DOHH2 (cell line): ENCODE data around the gene SLC7A6OS.

Experiments
- H3F3A ChIP-seq: fragments of 200-600 bp; sonication (generic), shearing (Covaris generic); 2 replicates; pipeline ENCODE4 v1.6.0; 2016; ENCODE audit warnings: antibody characterized with exemption, mild to moderate bottlenecking; ENCODE audit not compliant: control insufficient read depth, insufficient read depth
- H3K27ac ChIP-seq: fragments of 200-600 bp; sonication (generic); 2 replicates; pipeline ENCODE4 v1.5.1; 2014; ENCODE audit warnings: low read depth, mild to moderate bottlenecking, low read length, moderate library complexity
- H3K27me3 ChIP-seq: fragments of 200-600 bp; sonication (generic); 2 replicates; pipeline ENCODE4 v1.6.1; 2014; ENCODE audit warnings: mild to moderate bottlenecking, low read length, mixed read lengths; ENCODE audit not compliant: control insufficient read depth
- H3K36me3 ChIP-seq: fragments of 200-600 bp; sonication (generic); 2 replicates; pipeline ENCODE4 v1.6.1; 2014; ENCODE audit warnings: mild to moderate bottlenecking, low read length, moderate library complexity, mixed read lengths; ENCODE audit not compliant: control insufficient read depth
- H3K4me1 ChIP-seq: fragments of 200-600 bp; sonication (generic); 2 replicates; pipeline ENCODE4 v1.6.1; 2014; ENCODE audit warnings: mild to moderate bottlenecking, low read length, mixed read lengths; ENCODE audit not compliant: control insufficient read depth
- H3K4me2 ChIP-seq: fragments of 200-600 bp; sonication (generic); 2 replicates; pipeline ENCODE4 v1.6.0; 2014; ENCODE audit warnings: mild to moderate bottlenecking, low read length, moderate library complexity
- H3K4me3 ChIP-seq: fragments of 200-600 bp; sonication (generic); 2 replicates; pipeline ENCODE4 v1.5.1; 2014; ENCODE audit warnings: mild to moderate bottlenecking, low read length, mixed read lengths
- H3K79me2 ChIP-seq: fragments of 200-600 bp; sonication (generic); 2 replicates; pipeline ENCODE4 v1.6.1; 2014; ENCODE audit warnings: mild to moderate bottlenecking, low read length, mixed read lengths; ENCODE audit not compliant: control insufficient read depth
- H3K9me2 ChIP-seq: fragments of 200-600 bp; sonication (generic); replicated peaks from 2 replicates; pipeline ENCODE4 v1.6.1; 2014; ENCODE audit warnings: mild to moderate bottlenecking, low read length, mixed read lengths; ENCODE audit not compliant: control insufficient read depth
- H3K9me3 ChIP-seq: fragments of 200-600 bp; sonication (generic); 2 replicates; pipeline ENCODE4 v1.6.1; 2014; ENCODE audit warnings: antibody characterized with exemption, low read length, mixed read lengths; ENCODE audit not compliant: control insufficient read depth, insufficient read depth
- H4K20me1 ChIP-seq: fragments of 200-600 bp; sonication (generic); 2 replicates; pipeline ENCODE4 v1.6.0; 2014; ENCODE audit warnings: low read depth, mild to moderate bottlenecking, antibody characterized with exemption, low read length, moderate library complexity; ENCODE audit not compliant: control insufficient read depth, insufficient read depth
- CTCF ChIP-seq: fragments of 200-600 bp; sonication (generic); IDR thresholded peaks from one replicate; pipeline ENCODE4 v1.5.1; 2014; ENCODE audit warnings: antibody characterized with exemption, mild to moderate bottlenecking, low read depth, low read length; ENCODE audit not compliant: poor library complexity, severe bottlenecking
- EZH2phosphoT487 ChIP-seq: fragments of 200-600 bp; sonication (generic); IDR thresholded peaks from 2 replicates; pipeline ENCODE4 v1.6.1; 2017; ENCODE audit warnings: borderline replicate concordance, mild to moderate bottlenecking, antibody characterized with exemption, low read length, moderate library complexity, mixed read lengths

Gene SLC7A6OS

GRCh38 chr16:68353366-68353765 lies 42.6 kb upstream of the SLC7A6OS start:
- no peaks in the 10 kb centered on the region for H3F3A ChIP-seq
- H4K20me1 ChIP-seq, result no peaks in the 10 kb centered on the region
- H3K27ac ChIP-seq, result no peak overlapping the region
- no peak overlapping the region for H3K4me3 ChIP-seq
- H3K4me2 ChIP-seq, result no peak overlapping the region
- TF ChIP-seq CTCF, result no peak
- TF ChIP-seq EZH2phosphoT487, result no peak
- H3K36me3 ChIP-seq, result peaks cover 73% of the 10 kb centered on the region
- H3K27me3 ChIP-seq, result no peaks in the 10 kb centered on the region
- H3K9me2 ChIP-seq, result no peaks in the 10 kb centered on the region
- peaks cover 10% of the 10 kb centered on the region for H3K4me1 ChIP-seq
- no peaks in the 10 kb centered on the region for H3K79me2 ChIP-seq
- H3K9me3 ChIP-seq, result no peaks in the 10 kb centered on the region

GRCh38 chr16:68351991-68352431 lies 41.3 kb upstream of the SLC7A6OS start:
- Histone ChIP-seq H3F3A (no peaks in the 10 kb centered on the region), H4K20me1 (no peaks in the 10 kb centered on the region), H3K9me3 (no peaks in the 10 kb centered on the region), H3K4me2 (no peak overlapping the region), H3K36me3 (peaks cover 77% of the 10 kb centered on the region), H3K27ac (no peak overlapping the region), H3K4me3 (no peak overlapping the region), H3K27me3 (no peaks in the 10 kb centered on the region), H3K4me1 (peaks cover 10% of the 10 kb centered on the region), H3K9me2 (no peaks in the 10 kb centered on the region), H3K79me2 (no peaks in the 10 kb centered on the region)
- no peak for TF ChIP-seq EZH2phosphoT487
- TF ChIP-seq CTCF, result no peak

- H3K4me2 ChIP-seq, result no peak overlapping the region
- no peak for TF ChIP-seq EZH2phosphoT487
- no peak for TF ChIP-seq CTCF
- H3K36me3 ChIP-seq, result peaks cover 75% of the 10 kb centered on the region
- no peaks in the 10 kb centered on the region for H4K20me1 ChIP-seq
- no peak overlapping the region for H3K27ac ChIP-seq
- H3K79me2 ChIP-seq, result no peaks in the 10 kb centered on the region
- H3K9me3 ChIP-seq, result no peaks in the 10 kb centered on the region
- H3F3A ChIP-seq, result no peaks in the 10 kb centered on the region
- H3K4me3 ChIP-seq, result no peak overlapping the region
- peaks cover 7% of the 10 kb centered on the region for H3K4me1 ChIP-seq
- no peaks in the 10 kb centered on the region for H3K9me2 ChIP-seq
- no peaks in the 10 kb centered on the region for H3K27me3 ChIP-seq
Observed at GRCh38 chr16:68351463-68351862, 40.7 kb upstream of the SLC7A6OS start.
